GM21529 (cell line): ENCODE measurements around the gene MRPL24.
"Not testable (repeated sequence)": the region's sequence is repeated elsewhere in the genome, so short reads cannot be mapped to it uniquely, and the experiment has no call there.

Experiments
- ATAC-seq: cut with Tn5 transposase; IDR thresholded peaks from one replicate; pipeline ENCODE4 v1.9.1; 2021; ENCODE audit not compliant: unreplicated experiment

Gene MRPL24

GRCh38 chr1:156740741-156741480, at the start of gene MRPL24:
TSS of gene MRPL24 (minus strand) at chr1:156741088. CDS start at chr1:156738704, 2,384 bp downstream.
- ATAC-seq, result peak; percentile 79

GRCh38 chr1:156789621-156790318, 48.9 kb upstream of the MRPL24 start:
- ATAC-seq, result no peak

DNA sequence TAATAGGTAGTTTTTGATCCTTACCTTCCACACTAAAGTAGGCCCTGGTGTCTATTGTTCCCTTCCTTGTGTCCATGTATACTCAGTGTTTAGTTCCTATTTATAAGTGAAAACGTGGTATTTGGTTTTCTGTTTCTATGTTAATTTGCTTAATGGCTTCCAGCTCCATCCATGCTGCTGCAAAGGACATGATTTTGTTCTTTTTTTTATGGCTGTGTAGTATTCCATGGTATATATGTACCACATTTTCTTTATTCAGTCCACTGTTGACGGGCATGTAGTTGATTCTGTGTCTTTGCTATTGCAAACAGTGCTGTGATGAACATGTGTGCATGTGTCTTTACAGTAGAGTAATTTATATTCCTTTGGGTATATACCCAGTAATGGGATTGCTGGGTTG, 47.2 kb upstream of the MRPL24 start:
- no peak for ATAC-seq

DNA sequence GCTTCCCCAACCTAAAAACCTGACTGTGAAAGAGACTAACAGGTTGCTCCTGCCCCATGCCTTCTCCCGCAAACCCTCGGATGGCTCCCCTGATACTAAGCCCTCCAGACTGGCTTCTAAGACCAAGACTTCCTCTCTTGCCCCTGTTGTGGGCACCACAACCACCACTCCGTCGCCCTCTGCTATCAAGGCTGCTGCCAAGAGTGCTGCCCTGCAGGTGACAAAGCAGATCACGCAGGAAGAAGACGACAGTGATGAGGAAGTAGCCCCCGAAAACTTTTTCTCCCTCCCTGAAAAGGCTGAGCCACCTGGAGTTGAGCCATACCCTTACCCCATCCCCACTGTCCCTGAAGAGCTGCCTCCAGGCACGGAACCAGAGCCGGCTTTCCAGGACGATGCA, 45.8 kb upstream of the MRPL24 start:
- ATAC-seq, result no peak

DNA sequence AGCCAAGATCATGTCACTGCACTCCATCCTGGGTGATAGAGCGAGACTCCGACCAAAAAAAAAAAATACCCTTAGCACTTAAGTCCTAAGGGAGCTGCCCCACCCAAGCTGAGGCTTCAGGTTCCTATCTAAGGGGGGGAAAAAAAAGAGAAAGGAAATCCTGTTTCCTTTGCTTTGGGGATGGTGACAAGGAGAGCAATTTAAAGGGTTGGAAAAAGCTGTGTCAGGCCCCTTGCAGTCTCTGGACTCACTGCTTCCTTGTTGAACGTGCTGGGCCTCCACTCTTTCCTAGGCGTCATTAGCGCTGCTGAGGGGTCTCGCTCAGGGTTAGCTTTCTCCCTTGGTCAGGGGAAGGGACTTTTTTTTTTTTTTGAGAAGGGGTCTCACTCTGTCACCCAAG, 44.6 kb upstream of the MRPL24 start:
- no peak for ATAC-seq

- no peak for ATAC-seq
These were observed 40.8 kb upstream of the MRPL24 start for GRCh38 chr1:156781585-156782186.

DNA sequence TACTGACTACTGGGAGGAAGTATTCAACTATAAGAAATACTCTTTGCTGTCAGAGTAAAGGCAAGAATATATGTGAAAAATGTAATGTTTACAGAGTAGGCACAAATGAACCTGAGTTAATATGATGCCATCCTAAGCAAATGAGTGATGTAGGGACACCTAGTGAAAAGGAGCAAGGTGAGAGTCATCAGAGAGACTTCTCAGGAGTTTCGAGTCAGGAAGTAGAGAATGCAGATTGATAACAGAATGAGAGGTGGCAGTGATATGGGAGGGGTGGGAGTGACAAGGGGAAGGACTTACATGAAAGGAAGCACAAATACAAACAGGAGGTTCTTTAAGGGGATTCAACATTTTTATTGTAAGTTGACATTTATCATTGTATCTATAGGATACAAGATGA, 36.7 kb upstream of the MRPL24 start:
- ATAC-seq, result no peak

DNA sequence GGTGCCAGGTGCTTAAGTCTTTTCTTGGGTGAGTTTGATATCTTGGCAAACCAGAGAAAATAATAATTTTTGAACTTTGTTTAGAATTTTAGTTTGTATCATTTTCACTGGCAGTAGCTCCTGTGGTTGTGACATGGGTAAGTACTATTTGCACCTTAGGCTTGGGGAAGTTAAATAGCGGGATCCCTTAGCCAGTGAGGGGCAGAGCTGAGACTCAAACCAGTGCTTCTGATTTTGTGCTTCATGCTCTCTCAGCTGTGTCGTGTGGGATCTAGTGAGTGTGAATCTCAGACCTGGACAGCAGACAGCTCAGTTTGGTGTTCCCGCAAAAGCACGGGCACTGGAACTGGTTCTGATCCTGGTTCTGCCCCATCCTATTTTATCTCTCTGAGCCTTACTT, 36.1 kb upstream of the MRPL24 start:
- no peak for ATAC-seq

DNA sequence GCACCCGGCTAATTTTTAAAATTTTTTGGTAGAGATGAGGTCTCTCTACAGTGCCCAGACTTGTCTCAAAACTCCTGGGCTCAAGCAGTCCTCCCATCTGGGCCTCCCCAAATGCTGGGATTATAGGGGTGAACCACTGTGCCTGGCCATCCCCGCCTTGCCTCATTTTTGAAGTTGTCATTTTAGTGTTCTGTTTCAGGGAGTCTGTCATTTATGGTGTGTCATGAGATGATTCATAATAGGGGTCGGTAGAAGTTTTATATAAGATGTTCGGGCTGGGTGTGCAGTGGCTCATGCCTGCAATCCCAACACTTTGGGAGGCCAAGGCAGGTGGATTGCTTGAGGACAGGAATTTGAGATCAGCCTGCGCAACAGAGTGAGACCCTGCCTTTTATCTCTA, 34.9 kb upstream of the MRPL24 start:
- ATAC-seq, result no peak

DNA sequence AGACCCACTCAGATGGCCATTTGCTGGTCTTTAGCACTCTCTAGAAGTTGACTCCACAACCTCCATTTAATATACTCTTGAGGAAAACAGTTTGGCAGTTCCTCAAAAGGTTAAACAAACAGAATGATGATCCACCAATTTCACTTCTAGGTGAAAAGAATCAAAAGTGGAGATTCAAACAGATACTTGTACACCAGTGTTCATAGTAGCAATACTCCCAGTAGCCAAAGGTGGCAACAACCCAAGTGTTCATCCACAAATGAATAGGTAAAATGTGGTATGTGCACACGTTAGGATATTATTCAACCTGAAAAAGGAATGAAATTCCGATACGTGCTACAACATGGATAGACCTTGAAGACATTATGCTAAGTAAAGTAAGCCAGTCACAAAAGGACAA, 32.7 kb upstream of the MRPL24 start:
- ATAC-seq, result no peak

DNA sequence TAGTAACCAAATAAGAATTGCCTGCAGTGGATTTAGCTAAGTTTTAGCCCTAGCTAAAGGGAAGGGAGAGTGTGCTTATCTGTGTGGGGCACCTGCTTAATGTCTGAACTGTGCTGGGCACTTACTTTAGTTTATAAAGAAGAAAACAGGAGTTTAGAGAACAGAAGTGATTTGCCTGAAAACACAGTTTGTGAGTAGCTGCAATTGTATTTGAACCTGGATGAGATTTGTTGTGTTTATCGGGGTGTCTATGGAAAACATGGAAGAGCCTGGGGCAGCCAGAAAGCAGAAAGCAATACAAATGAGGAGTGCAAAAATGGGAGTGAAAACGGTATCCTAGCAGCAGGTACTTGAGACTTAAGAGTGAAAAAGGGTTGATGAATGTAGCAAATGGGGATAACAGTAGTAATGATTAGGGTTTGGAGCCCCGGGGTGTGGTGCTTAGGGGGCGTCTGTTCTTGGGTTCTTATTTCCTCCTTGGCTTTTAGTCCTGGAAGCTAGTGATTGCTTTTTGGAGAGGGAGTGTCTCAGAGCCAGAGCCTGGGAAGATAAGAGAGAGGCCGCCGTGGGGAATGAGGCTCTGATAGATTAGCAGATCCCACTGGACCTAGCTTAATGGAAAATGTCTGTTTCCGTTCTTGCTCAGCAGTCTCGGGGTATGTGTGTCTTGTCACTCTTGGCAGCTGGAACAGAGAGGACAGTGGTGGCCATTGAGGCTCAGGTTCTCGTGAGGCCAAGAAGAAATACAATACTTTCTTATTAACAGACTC, 32.0 kb upstream of the MRPL24 start:
- no peak for ATAC-seq

GRCh38 chr1:156772222-156772621, 31.3 kb upstream of the MRPL24 start:
- ATAC-seq, result no peak

GRCh38 chr1:156768610-156769295, 27.9 kb upstream of the MRPL24 start:
- ATAC-seq, result no peak

DNA sequence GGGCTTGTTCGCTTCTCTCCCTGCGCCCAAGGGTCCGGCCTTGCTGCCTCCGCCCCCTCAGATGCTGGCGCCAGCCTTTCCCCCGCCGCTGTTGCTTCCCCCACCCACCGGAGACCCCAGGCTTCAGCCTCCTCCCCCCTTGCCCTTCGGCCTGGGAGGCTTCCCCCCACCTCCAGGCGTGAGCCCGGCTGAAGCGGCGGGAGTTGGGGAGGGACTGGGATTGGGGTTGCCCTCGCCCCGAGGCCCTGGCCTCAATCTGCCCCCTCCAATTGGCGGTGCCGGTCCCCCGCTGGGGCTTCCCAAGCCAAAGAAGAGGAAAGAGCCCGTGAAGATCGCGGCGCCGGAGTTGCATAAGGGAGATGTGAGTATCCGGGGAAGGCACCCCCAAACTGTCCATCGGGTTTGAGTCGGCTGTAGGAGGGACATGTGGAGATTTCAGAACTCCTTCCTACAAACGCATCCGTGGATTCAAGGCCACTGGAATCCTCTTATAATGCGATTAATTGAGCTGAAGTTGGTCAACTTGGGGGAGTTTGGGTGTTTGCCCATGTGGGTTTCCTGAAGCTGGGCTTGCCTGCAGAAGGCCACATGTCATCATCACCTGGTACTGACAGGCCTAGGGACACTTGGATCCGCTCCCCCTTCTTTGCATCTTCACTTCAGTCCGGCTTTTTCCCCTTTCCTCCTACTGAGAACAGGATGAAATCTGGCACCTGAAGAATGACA, 27.2 kb upstream of the MRPL24 start:
- peak; percentile 4 for ATAC-seq

GRCh38 chr1:156767101-156767878, 26.4 kb upstream of the MRPL24 start, which contains the start of gene PRCC:
TSS of gene PRCC (plus strand) at chr1:156767535. CDS start at chr1:156767772, 237 bp downstream.
- peak; percentile 87 for ATAC-seq

DNA sequence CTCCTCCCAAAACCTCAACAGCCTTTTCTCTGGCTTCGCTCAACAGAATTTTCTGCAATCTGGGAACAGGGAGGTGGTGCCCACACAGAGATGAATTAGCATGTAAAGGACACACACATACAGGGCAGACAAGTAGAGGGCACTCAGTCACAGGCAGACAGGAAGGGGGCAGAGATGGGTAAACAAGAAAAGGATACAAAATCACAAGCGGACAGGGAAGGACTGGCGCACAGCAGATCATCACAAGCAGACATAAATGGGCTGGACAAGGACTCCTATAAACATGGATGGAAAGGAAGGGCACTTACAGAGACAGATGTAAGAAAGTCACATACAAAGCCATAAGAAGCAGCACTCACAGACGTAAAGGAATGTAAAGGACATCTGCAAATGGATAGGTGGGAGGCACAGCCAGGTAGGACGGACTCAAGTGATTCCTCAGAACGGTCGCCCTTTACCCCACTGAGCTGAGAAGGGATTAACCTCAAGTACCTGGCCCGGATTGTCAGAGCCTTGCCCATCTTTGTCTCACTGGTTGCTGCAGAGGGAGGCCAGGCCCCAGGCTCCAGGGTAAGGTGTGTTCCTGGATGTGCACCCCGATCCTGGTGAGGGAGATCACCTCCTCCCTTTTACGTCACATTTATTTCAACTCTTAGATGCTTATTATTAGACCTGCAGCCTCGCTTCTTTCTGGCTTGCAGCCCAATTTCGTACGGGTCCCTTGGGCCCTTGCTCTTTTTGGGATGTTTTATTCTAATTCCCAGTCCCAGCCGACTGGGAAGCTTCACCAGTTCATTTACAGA, 25.6 kb upstream of the MRPL24 start:
- peak; percentile 15 for ATAC-seq

DNA sequence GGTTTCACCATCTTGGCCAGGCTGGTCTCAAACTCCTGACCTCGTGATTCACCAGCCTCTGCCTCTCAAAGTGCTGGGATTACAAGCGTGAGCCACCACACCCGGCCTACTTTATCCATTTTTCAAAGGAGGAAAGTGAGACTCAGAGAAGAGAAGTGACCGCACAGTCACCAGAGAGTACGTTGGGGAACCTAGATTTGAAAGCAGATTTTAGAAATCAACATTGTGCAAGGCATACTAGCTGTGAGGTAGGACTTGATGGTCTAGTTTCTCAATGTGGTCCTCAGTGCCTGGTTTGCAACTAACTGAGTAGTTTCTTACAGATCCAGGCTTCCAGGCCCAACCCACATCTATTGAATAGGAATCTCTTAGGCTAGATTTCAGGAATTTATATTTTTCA, 24.8 kb upstream of the MRPL24 start:
- ATAC-seq, result no peak

GRCh38 chr1:156765136-156765535, 24.2 kb upstream of the MRPL24 start:
- not testable (repeated sequence) for ATAC-seq

DNA sequence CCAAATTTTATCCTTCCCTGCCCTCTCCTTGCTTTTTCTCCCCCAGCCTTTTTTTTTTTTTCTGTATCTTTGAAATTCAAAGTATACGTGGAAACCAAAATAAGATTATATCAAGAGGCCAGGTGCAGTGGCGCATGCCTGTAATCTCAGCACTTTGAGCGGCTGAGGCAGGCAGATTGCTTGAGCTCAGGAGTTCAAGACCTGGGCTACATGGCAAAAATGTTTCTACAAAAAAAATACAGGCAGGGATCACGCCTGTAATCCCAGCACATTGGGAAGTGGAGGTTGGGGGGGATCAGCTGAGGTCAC, 19.9 kb upstream of the MRPL24 start:
- no peak for ATAC-seq
